Measurements from ENCODE around the gene DNAH3.
"Not testable (repeated sequence)": the region's sequence is repeated elsewhere in the genome, so short reads cannot be mapped to it uniquely, and the experiment has no call there.

DNAH3 gene

GRCh38 chr16:21116148-21116693, 34.4 kb downstream of the DNAH3 start:
- no peak for DNase-seq

- DNase-seq, result not testable (repeated sequence)
These were observed 35.1 kb downstream of the DNAH3 start for GRCh38 chr16:21115551-21115950.

GRCh38 chr16:21103941-21104860, 46.4 kb downstream of the DNAH3 start:
- DNase-seq, result no peak

GRCh38 chr16:21101631-21102420, 48.8 kb downstream of the DNAH3 start:
- no peak for DNase-seq

GRCh38 chr16:21100447-21100846, 50.2 kb downstream of the DNAH3 start:
- no peak for DNase-seq

GRCh38 chr16:21097151-21097550, 53.5 kb downstream of the DNAH3 start:
- DNase-seq, result no peak

GRCh38 chr16:21094719-21095118, 55.9 kb downstream of the DNAH3 start:
- not testable (repeated sequence) for DNase-seq

- no peak for DNase-seq
These were observed 57.7 kb downstream of the DNAH3 start for GRCh38 chr16:21092951-21093350.

- DNase-seq, result no peak
These were observed 61.8 kb downstream of the DNAH3 start for GRCh38 chr16:21088646-21089538.

GRCh38 chr16:21088143-21088542, 62.5 kb downstream of the DNAH3 start:
- DNase-seq, result no peak

GRCh38 chr16:21084631-21085225, 65.9 kb downstream of the DNAH3 start:
- DNase-seq, result no peak

GRCh38 chr16:21083729-21084268, 66.8 kb downstream of the DNAH3 start:
- DNase-seq, result no peak

GRCh38 chr16:21081329-21081728, 69.3 kb downstream of the DNAH3 start:
- no peak for DNase-seq

GRCh38 chr16:21078563-21078962, 72.1 kb downstream of the DNAH3 start:
- no peak for DNase-seq

GRCh38 chr16:21076186-21076883, 74.3 kb downstream of the DNAH3 start:
- DNase-seq, result no peak

- DNase-seq, result no peak
These were observed 75.4 kb downstream of the DNAH3 start for GRCh38 chr16:21075252-21075651.

- no peak for DNase-seq
These were observed 77.7 kb downstream of the DNAH3 start for GRCh38 chr16:21072976-21073375.

- DNase-seq, result no peak
These were observed 78.9 kb downstream of the DNAH3 start for GRCh38 chr16:21071741-21072140.

- DNase-seq, result no peak
These were observed 80.1 kb downstream of the DNAH3 start for GRCh38 chr16:21070564-21070963.

GRCh38 chr16:21069986-21070385, 80.7 kb downstream of the DNAH3 start:
- no peak for DNase-seq

- no peak for DNase-seq
These were observed 86.4 kb downstream of the DNAH3 start for GRCh38 chr16:21064203-21064602.
